Amniotic stem cell (primary cell): ENCODE results near the gene SMOC2.

Experiments used
- DNase-seq: peaks from one replicate; lab custom pipeline; 2025; lab: John Stamatoyannopoulos, UW

Gene SMOC2

DNA sequence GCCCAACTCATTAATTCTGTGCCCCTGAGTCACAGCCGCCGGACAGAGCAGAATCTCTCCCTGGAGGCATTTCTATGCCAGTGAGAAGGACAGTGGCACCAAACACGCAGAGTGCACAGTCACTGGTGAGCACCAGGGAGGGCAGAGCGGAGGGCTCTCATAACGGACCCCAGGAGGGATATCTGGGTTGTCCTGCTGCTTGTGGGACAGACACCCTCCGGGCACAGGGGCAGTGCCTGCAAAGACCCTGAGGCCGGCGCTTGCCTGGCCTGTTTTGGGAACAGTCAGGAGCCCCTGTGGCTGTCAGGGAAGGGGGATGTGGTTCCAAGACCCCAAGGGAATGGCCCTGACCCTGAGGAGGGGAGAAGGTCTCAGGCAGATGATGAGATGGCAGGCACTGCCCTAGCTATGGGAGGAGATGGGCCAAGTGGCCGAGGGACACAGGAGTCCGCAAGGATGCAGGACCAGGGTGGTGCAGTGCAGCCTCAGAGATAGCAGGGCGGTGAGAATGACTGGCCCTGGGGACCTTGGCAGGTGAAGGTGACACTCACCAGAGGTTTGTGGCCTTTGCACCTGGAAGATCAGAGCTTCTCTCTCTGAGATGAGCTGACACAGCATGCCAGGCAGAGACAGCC, 270.8 kb downstream of the SMOC2 start:
- no peak for DNase-seq

DNA sequence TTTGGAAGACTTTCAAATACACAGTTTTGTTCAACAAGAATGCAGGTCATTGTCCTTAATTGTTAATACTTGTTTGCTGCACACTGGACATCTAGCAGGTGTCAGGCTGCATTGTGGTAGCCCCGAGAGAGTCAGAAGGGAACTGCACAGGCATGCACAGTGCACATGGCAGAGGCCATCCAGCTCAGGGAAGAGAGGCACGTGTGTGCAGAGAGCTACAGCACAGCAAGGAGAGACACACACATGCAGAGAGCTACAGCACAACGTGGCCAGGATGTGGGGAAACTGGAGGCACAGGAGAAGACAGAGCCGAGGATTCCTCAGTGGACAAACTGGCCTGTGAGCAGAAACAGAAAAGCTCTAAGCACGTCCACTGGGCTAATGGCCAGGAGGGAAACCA, 272.0 kb downstream of the SMOC2 start:
- no peak for DNase-seq

DNA sequence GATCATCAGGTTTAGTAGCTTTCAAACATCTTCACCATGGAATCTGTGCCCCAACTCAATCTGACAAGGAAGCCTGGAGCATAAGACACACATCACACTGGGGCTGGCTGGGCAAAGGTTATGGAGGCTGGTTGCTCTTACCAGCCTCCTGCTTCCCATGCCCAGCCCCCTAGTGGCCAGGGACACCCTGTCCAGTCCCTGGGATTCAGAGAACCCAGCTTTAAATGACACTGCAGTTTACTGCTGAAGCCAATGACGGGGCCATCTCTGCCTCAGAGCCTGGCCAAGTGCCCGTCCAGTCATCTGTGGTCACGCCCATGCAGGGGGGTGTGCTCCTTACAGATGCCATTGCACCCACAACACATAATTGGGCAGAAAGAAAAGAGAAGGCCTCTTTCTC, 272.9 kb downstream of the SMOC2 start:
- DNase-seq = no peak

DNA sequence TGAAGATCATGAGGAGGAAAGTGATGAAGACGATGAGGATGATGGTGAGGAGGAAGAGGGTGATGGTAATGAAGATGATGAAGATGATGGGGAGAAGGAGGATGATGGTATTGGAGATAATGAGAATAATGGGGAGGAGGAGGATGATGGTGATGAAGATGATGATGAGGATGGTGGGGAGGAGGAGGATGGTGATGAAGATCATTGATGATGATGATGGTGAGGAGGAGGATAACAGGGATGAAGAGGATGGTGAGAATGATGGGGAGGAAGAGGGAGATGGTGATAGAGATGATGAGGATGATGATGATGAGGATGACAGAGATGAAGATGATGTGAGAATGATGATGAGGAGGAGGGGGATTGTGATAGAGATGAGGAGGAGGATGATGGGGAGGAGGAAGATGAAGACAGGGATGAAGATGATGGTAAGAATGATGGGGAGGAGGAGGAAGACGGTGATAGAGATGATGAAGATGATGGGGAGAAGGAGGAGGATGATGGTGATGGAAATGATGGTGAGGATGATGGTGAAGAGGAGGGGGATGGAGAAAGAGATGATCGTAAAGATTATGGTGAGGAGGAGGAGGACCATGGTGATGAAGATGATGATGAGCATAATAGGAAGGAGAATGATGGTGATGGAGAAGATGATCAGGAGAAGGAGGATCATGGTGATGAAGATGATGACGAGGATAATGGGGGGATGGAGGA, 273.7 kb downstream of the SMOC2 start:
- no peak for DNase-seq

DNA sequence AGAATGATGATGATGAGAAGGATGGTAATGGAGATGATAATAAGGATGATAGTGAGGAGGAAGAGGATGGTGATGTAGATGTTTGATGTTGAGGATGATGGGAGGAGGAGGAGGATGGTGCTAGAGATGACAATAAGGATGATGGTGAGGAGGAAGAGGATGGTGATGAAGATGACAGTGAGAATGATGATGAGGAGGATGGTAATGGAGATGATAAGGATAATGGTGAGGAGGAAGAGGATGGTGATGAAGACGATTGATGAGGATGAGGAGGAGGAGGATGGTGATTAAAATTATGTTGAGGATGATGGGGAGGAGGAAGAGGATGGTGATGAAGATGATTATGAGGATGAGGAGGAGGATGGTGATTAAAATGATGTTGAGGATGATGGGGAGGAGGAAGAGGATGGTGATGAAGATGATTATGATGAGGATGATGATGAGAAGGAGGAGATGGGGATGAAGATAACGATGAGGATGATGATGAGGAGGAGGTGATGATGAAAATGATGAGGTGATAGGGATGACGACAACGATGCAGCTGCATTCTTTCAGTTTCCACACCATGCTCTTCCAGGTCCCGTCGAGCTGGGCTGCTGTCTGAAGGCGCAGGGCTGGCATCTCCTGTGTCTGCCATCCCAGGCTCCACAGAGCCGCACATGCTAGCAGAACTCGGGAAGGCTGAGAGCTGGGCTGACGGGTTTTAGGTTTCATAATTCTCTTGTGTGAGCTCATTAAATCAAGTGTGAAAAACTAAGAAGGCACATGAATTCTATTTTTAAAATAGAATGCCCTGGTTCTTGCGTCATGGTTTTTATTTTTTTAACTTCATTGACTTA, 274.9 kb downstream of the SMOC2 start:
- DNase-seq = no peak

DNA sequence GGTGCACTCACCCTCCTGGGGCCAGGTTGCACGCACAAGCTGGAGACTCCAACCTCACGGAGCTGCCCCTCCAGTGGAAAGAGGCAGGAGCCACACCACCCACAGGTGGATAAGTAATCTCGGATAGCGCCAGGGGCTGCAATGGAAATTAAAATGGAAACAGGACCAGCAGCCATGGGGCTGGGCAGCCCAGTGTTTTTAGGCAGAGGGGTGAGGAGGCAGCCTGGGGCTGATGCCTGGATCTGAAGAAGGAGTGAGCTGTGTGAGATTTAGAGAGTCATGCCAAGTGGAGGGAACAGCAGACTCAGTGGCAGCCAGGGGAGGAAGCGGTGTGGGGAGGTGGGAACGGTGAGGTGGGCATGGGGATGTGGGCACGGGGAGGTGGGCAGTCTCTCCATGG, 275.6 kb downstream of the SMOC2 start:
- DNase-seq = no peak

DNA sequence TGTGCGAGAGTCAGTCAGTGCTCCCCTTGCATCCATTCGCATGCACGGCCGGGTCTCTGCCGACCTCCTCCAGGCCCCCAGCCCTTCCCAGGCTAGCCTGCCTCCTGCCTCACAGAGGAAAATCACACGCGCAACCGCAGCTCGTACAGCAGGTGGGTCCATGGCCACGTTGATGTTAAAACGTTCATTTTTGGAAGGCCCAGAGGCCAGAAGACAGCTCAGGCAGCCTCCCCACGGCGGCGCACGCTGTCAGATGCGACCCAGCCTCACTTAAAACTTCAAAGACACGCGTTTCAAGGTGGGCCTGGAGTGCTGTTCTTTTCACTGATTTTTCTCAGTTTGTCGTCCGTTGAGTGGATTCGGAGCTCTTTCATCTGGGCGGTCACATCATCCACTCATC, 276.5 kb downstream of the SMOC2 start:
- no peak for DNase-seq
